ENCODE data around the gene COX10.

- TF ChIP-seq CTCF (IDR thresholded peaks at IDR 0.05) (no peak), POLR2AphosphoS5 (IDR thresholded peaks at IDR 0.05) (no peak), POLR2A (IDR thresholded peaks at IDR 0.05; ENCODE audit: low read depth) (no peak)
Measured at GRCh38 chr17:14086189-14086588, 16.9 kb downstream of the COX10 start.

All from esophagus muscularis mucosa (tissue), 3 donors.